Thyroid gland (tissue), 4 donors: ENCODE data around the gene LAMC3. TPM values are rescaled to one million over a fixed set of nuclear protein-coding genes. Genes with fewer than 3 reads are reported as not detected.

Experiments
- DNase-seq, 2 donors: peaks; one replicate each; pipeline ENCODE4 v3.0.0-alpha.2; 2019
- H3K27ac ChIP-seq, 3 donors: fragments of 200-600 bp; sonication (generic); 1 replicate in 2 of 3; 2 replicates in 1 of 3; pipeline ENCODE4 v1.5.1; 2016 to 2019; ENCODE audit warnings: mild to moderate bottlenecking in 1 of 3, moderate library complexity in 1 of 3
- H3K27me3 ChIP-seq: fragments of 200-600 bp; sonication (generic); one replicate; pipeline ENCODE4 v1.5.1; 2019
- H3K36me3 ChIP-seq, 2 donors: fragments of 200-600 bp; sonication (generic); one replicate each; pipeline ENCODE4 v1.5.1; 2016 to 2019
- H3K4me1 ChIP-seq, 2 donors: fragments of 200-600 bp; sonication (generic); one replicate each; pipeline ENCODE4 v1.5.1; 2017 to 2019
- H3K4me3 ChIP-seq, 3 donors: fragments of 200-600 bp; sonication (generic); replicated peaks in 1 of 3; 1 replicate in 2 of 3; 2 replicates in 1 of 3; pipeline ENCODE4 v1.5.1; 2016; ENCODE audit warnings: mild to moderate bottlenecking in 1 of 3
- H3K9me3 ChIP-seq: fragments of 200-600 bp; sonication (generic); one replicate; pipeline ENCODE4 v1.5.1; 2017
- POLR2A ChIP-seq, 2 donors: fragments of 450-650 bp; IDR thresholded peaks; one replicate each; pipeline ENCODE4 v1.6.1; 2017; ENCODE audit warnings: antibody characterized with exemption in 2 of 2, mild to moderate bottlenecking in 2 of 2, moderate library complexity in 1 of 2
- WGBS, 2 donors: methylation state at CpG; one replicate each; pipeline ENCODE4 v1.1.5; 2017; 5-methylcytosine and 5-hydroxymethylcytosine counted together
- intact Hi-C: fragments of 100-400 bp; cut with DNase I; formaldehyde crosslinking; loops from one replicate; pipeline ENCODE4 v1.15.1; 2023
- total RNA-seq, 4 donors: library from RNA; depleted of rRNA; stranded (reverse); fragments of >200 nt; gene quantifications; one replicate each; pipeline ENCODE4 v1.2.3, GENCODE V29; 2016
- TF ChIP-seq, protein P1 (sequence below), 6 experiments: fragments of 200-600 bp in 3 of 6; fragments of 450-650 bp in 3 of 6; sonication (generic) in 3 of 6; IDR thresholded peaks; one replicate each; pipeline ENCODE4 v1.5.1; 2016 to 2019; ENCODE audit warnings: antibody characterized with exemption in 6 of 6, mild to moderate bottlenecking in 2 of 6, inconsistent platforms in 1 of 6, moderate library complexity in 1 of 6

The LAMC3 gene
- total RNA-seq, 4 donors from 2014 or later: 0.81 to 11.1 (median 3.2) TPM

DNA sequence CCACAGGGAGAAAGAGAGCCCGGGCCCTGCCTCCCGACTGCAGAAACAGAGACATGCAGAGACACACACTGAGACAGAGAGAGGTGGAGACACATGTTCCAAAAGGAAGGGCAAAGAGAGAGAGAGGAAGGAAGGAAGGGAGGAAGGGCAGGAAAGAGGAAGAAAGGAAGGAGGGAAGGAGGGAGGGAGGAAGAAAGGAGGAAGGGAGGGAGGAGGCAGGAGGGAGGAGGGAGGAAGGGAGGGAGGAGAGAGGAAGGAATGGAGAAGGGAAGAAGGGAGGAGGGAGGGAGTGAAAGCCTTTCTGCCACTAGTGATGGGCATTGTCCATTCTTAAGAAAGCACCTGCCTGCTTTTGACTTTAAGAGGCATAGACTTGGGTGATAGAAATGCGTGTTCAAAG, 38.1 kb upstream of the LAMC3 start:
- Histone ChIP-seq H3K27ac (no peak overlapping the region), H3K9me3 (no peaks in the 10 kb centered on the region), H3K27me3 (peaks cover 3% of the 10 kb centered on the region), H3K4me3 (no peak overlapping the region), H3K4me1 (no peaks in the 10 kb centered on the region), H3K36me3 (no peaks in the 10 kb centered on the region)
- no peak for DNase-seq
- WGBS, 2 donors: 76 to 83% methylated on average over 3 of the region's 3 CpGs
- TF ChIP-seq POLR2A (IDR thresholded peaks at IDR 0.05): no peak
- TF ChIP-seq, protein P1, sequence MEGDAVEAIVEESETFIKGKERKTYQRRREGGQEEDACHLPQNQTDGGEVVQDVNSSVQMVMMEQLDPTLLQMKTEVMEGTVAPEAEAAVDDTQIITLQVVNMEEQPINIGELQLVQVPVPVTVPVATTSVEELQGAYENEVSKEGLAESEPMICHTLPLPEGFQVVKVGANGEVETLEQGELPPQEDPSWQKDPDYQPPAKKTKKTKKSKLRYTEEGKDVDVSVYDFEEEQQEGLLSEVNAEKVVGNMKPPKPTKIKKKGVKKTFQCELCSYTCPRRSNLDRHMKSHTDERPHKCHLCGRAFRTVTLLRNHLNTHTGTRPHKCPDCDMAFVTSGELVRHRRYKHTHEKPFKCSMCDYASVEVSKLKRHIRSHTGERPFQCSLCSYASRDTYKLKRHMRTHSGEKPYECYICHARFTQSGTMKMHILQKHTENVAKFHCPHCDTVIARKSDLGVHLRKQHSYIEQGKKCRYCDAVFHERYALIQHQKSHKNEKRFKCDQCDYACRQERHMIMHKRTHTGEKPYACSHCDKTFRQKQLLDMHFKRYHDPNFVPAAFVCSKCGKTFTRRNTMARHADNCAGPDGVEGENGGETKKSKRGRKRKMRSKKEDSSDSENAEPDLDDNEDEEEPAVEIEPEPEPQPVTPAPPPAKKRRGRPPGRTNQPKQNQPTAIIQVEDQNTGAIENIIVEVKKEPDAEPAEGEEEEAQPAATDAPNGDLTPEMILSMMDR (IDR thresholded peaks at IDR 0.05): no peak
- intact Hi-C loops: loop anchor here (10.0 kb wide), 1 partner anchor 1296 kb away; no protein-coding TSS in a partner anchor

- intact Hi-C loops: loop anchor here (10.0 kb wide), 1 partner anchor 1297 kb away; no protein-coding TSS in a partner anchor
- WGBS, 2 donors: 63 to 74% methylated on average over 5 to 12 of the region's 12 CpGs
- Histone ChIP-seq H3K4me3 (no peak overlapping the region), H3K27me3 (peaks cover 3% of the 10 kb centered on the region), H3K9me3 (no peaks in the 10 kb centered on the region), H3K4me1 (no peaks in the 10 kb centered on the region), H3K27ac (no peak overlapping the region), H3K36me3 (no peaks in the 10 kb centered on the region)
- TF ChIP-seq, protein P1 (IDR thresholded peaks at IDR 0.05): no peak
- no peak for TF ChIP-seq POLR2A (IDR thresholded peaks at IDR 0.05)
- DNase-seq: no peak
Observed at GRCh38 chr9:130971294-130971849, 37.6 kb upstream of the LAMC3 start.

DNA sequence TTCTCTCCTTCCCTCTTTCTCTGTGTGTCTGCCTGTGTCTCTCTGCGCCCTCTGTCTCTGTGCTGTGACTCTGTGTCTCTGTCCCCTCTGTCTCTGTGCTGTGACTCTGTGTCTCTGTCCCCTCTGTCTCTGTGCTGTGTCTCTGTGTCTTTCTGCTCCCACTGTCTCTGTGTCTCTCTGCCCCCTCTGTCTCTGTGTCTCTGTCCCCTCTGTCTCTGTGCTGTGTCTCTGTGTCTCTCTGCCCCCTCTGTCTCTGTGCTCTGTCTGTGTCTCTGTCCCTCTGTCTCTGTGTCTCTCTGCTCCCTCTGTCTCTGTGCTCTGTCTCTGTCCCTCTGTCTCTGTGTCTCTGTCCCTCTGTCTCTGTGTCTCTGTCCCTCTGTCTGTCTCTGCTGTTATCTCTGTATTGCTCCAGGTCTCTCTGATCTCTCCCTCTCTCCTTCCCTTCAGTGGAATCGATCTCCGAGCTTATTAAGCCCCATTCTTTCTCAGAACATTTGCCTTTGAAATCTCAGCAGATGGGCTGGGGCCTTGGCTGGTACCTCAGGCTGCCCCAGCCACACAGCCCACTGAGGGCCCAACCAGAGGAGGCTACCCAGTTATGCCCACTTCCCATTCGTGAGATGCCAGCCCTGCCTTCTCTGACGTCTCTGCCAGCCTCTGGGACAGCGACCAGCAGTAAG, 36.6 kb upstream of the LAMC3 start:
- Histone ChIP-seq H3K4me1 (no peaks in the 10 kb centered on the region), H3K4me3 (no peak overlapping the region), H3K27ac (no peak overlapping the region), H3K27me3 (no peaks in the 10 kb centered on the region), H3K9me3 (no peaks in the 10 kb centered on the region), H3K36me3 (no peaks in the 10 kb centered on the region)
- intact Hi-C loops: loop anchor here (10.0 kb wide), 1 partner anchor 1298 kb away; no protein-coding TSS in a partner anchor
- no peak for DNase-seq
- TF ChIP-seq, protein P1 (IDR thresholded peaks at IDR 0.05): no peak
- TF ChIP-seq POLR2A (IDR thresholded peaks at IDR 0.05): no peak
- 63 to 67% methylated on average over 5 to 6 of the region's 6 CpGs for WGBS, 2 donors

- no peak for DNase-seq
- WGBS, 2 donors: 70 to 82% methylated on average over 12 to 15 of the region's 19 CpGs
- Histone ChIP-seq H3K4me3 (no peak overlapping the region), H3K27ac (no peak overlapping the region), H3K4me1 (no peaks in the 10 kb centered on the region), H3K36me3 (no peaks in the 10 kb centered on the region), H3K27me3 (no peaks in the 10 kb centered on the region), H3K9me3 (no peaks in the 10 kb centered on the region)
- TF ChIP-seq, protein P1 (IDR thresholded peaks at IDR 0.05): no peak
- no peak for TF ChIP-seq POLR2A (IDR thresholded peaks at IDR 0.05)
- intact Hi-C loops: loop anchor here (10.0 kb wide), 1 partner anchor 1298 kb away; no protein-coding TSS in a partner anchor
Observed at GRCh38 chr9:130972957-130973685, 35.9 kb upstream of the LAMC3 start.
